GM19397 (cell line): ENCODE measurements around the gene MRPL40.
"Not testable (repeated sequence)": the region's sequence is repeated elsewhere in the genome, so short reads cannot be mapped to it uniquely, and the experiment has no call there.

ENCODE experiments used
- ATAC-seq: cut with Tn5 transposase; IDR thresholded peaks from one replicate; pipeline ENCODE4 v1.9.1; 2021; ENCODE audit warnings: mild to moderate bottlenecking, moderate library complexity; ENCODE audit not compliant: unreplicated experiment

Gene MRPL40

GRCh38 chr22:19440411-19441195 lies 8.3 kb downstream of the MRPL40 start:
- no peak for ATAC-seq

- no peak for ATAC-seq
These were observed 9.8 kb downstream of the MRPL40 start for GRCh38 chr22:19442166-19442565.

GRCh38 chr22:19443544-19444211 lies 11.3 kb downstream of the MRPL40 start:
- no peak for ATAC-seq

DNA sequence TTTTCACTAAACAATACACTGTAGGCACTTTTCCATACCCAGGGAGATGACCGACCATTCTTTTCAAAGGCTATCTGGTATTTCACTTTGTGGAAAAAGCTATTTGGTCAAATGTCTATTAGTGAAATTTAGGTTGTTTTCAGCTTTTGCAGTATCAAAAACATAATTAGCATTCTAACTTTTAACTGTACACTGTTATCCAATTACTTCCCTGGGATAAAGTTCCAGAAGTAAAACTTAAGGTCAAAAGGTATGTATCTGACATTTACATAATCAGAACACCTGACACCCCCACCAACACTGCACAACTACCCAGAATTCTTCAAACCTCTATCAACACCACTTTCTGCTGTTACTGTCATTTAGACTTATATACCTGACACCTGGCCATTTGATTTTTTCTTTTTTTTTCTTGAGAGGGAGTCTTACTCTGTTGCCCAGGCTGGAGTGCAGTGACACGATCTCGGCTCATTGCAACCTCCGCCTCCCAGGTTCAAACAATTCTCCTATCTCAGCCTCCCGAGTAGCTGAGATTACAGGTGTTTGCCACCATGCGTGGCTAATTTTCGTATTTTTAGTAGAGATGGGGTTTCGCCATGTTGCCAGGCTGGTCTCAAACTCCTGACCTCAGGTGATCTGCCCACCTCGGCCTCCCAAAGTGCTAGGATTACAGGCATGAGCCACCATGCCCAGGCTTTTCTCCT lies 13.1 kb downstream of the MRPL40 start:
- not testable (repeated sequence) for ATAC-seq

GRCh38 chr22:19446603-19447329 lies 14.4 kb downstream of the MRPL40 start:
- ATAC-seq = no peak

- ATAC-seq = peak; percentile 87
These were observed 15.2 kb downstream of the MRPL40 start, which contains the start of gene C22orf39 for GRCh38 chr22:19447330-19448075. TSS of gene C22orf39 (minus strand) at chr22:19447711. CDS start at chr22:19447688, 23 bp downstream.

DNA sequence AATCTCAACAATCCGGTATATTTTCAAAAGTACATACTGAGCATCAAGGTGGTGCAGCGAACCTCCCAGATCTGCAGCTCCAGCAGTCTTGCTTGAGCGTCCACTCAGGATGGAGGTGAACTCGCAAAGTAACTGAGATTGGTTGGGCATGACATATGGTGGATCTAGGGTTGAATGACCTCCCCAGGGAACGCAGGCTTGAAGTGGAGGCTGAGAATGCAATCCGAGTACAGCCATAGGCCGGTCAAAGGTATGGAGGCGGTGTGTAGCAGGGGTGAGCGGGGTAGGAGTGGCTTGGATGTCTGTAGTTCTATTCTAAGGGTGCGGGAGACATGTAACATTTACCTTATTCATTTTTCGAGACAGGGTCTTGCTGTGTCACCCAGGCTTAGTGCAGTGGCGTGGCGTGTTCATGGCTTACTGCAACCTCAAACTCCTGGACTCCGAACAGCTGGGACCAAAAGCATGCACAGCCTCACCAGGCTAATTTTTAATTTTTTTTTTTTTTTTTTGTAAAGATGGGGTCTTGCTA lies 15.8 kb downstream of the MRPL40 start:
- ATAC-seq = peak; percentile 33

DNA sequence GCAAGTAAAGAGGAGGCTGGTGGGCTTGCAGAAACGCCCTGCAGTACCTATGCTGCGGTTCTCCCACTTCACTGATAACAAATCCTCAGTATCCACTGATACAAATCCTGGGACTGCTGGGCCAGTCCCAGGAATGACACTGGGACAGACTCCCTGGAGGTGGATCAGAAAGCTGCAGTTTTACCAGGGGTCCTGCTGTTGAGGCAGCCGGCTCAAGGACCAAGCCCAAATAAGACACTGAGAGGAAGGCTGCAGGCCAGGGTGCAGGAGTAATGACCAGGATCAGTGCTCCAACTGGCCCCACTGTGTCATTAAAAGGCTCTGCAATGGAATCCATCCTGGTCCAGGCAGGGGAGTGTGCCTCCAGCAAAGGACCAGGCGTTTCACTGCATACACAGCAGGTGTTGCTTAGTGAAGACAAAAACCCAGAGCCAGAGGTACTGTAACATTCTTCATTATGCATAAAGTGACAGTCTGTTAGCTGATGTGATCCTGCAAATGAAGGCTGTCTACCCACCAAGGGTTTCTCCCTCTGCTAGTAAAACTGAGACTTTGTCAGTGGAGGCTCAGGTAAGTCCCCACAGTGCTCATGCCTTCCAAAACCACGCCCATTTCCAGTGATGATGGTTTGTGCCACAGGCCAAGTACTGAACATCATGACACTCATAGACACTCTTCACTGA lies 16.5 kb downstream of the MRPL40 start:
- ATAC-seq = no peak

GRCh38 chr22:19449422-19449767 lies 17.1 kb downstream of the MRPL40 start:
- no peak for ATAC-seq

GRCh38 chr22:19450363-19451175 lies 18.2 kb downstream of the MRPL40 start:
- ATAC-seq = no peak

GRCh38 chr22:19451570-19451969 lies 19.2 kb downstream of the MRPL40 start:
- no peak for ATAC-seq

DNA sequence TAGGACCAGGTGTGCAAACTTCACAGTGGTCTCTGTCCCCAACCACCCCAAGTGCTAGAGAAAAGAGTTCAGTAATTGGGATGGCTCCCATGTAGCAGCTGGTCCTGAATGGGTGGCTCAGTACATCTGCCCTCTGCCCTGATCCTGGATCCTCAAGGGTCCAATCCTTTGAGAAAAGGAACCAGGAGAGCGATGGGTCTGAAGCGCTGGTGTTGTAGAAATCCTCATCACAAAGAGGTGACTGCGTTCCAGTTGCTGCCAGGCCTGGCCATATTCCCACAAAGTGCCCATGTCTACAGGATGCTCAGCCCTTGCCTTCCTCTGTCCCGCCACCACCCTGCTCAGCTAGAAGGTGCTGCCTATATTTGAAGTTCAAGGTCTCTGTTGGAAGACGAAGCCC lies 21.4 kb downstream of the MRPL40 start:
- no peak for ATAC-seq

GRCh38 chr22:19454156-19454555 lies 21.8 kb downstream of the MRPL40 start:
- no peak for ATAC-seq

DNA sequence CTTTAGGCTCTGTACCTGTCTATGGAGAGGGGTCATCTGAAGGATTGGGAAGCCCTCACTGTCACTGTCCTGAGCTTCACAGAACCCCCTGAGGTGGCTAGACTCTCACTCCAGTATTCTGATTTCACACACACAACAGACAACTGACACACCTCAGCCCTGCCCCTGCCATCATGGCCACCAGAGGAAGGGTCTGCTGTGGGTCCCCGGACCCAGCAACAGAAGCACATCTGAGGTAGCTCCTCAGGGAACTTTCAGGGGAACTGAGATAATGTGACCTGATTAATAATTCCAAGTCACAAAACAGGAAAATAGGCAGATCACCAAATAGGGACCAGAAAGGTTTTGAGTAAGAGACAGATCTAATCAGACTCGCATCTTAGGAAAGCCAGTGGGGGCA lies 22.7 kb downstream of the MRPL40 start:
- ATAC-seq = no peak

GRCh38 chr22:19455585-19456370 lies 23.4 kb downstream of the MRPL40 start:
- ATAC-seq = no peak

DNA sequence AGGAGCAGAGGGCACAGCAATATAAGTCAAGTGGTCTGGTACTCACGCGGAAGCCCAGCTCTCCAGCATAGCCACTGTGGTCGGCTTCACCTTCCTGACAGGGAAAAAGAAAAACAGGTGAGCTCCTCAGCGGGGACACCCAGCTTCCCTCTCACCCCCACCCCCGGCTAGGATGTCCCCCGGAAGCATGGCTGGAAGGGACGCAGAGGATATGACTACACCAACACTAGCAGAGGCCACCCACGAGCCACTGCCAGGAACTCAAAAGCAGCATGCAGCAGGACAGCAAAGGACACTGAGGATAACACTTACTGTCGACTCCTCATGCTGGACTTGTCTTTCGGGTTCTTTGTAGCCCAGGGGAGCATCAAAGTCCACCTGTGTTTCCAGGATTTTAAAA lies 24.2 kb downstream of the MRPL40 start:
- ATAC-seq = no peak

DNA sequence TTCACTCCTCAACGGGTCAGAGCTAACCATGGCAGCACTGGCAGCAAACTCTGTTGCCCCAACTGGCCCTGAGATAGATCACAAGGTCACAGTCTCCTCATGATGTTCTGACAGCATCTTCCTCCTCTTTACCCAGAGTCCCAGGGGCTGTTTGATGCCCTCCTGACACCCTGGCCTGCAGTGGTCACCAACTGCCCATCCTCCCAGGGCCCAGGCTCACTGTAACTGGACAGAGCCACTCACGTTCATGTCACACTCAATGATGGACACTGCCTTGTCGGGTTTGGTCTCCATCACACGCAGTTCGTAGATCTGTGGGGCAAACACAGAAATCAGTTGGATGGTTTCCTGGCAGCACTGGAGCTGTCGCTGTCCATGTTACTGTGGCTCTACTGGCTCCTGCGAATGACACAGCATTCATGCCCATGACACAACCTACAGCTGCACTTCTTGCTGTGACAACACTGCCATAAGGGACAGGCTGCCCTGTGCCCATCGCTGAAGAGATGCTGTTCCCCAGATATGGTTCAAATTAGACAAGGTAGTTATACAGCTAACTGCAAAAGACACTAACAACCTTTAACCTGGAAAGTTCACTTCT lies 25.6 kb downstream of the MRPL40 start:
- no peak for ATAC-seq

GRCh38 chr22:19460036-19460435 lies 27.7 kb downstream of the MRPL40 start:
- ATAC-seq = no peak
